ENCODE measurements around the gene GALNS. TPM values are rescaled to one million over a fixed set of nuclear protein-coding genes. Genes with fewer than 3 reads are reported as not detected.

The GALNS gene
- total and polyA plus RNA-seq, 2 of the 8 experiments (the other 6 are each of a cell fraction or from before 2014, with no cell fraction given): 8.9 to 17.8 TPM

GRCh38 chr16:88881675-88882357, 25.1 kb upstream of the GALNS start:
- ChIA-PET CTCF (ENCODE audit: partially characterized antibody) (interaction anchor here (0.8 to 4.4 kb wide), 3 partner anchors 60 to 264 kb away, joined by 3 to 15 read pairs (median 4); no protein-coding TSS in a partner anchor), POLR2A (ENCODE audit: partially characterized antibody) (interaction anchor here (1.1 to 1.4 kb wide), 2 partner anchors 22 to 71 kb away, joined by 3 to 5 read pairs; partner anchors contain the start of gene APRT)
- Histone ChIP-seq H4K91ac (replicated peaks; ENCODE audit: insufficient read length, low read length) (peak overlapping the region; percentile 85), H4K20me1 (replicated peaks in 1 of 2; ENCODE audit: control insufficient read depth in 1 of 2, insufficient read depth in 2 of 2, low read length in 2 of 2) (peaks cover 0 to 4% of the 10 kb centered on the region in 2 experiments), H2AFZ (ENCODE audit: low read length) (no peak overlapping the region), H3K4me2 (ENCODE audit: insufficient read depth in 1 of 2, low read depth in 2 of 2, low read length in 2 of 2) (peak overlapping the region in 1 of 2 experiments; percentile 30; a peak in 1 of 4 replicates), H3K79me1 (ENCODE audit: low read depth, low read length) (no peaks in the 10 kb centered on the region; the same call in 1 of the 2 replicates), H3K9me3 (ENCODE audit: insufficient read depth in 2 of 2, low read depth in 1 of 2, low read length in 1 of 2) (no peaks in the 10 kb centered on the region), H3K27ac (ENCODE audit: low read depth, low read length) (no peak overlapping the region), H3K4ac (replicated peaks; ENCODE audit: insufficient read length, low read depth, low read length) (no peak overlapping the region), H3K14ac (ENCODE audit: insufficient read length) (no peak overlapping the region), H3K79me2 (ENCODE audit: control insufficient read depth in 1 of 2, insufficient read depth in 2 of 2, low read length in 2 of 2) (no peaks in the 10 kb centered on the region), H2BK5ac (ENCODE audit: low read depth, low read length) (0 out of 2 replicates have a peak overlapping the region, but pooled peaks have one; percentile 16), H3K4me1 (replicated peaks in 1 of 4; ENCODE audit: control insufficient read depth in 3 of 4, insufficient read depth in 4 of 4, low read length in 3 of 4) (peaks cover 0 to 9% (median 4%) of the 10 kb centered on the region in 4 experiments; a peak in 4 of 7 replicates), H4K5ac (ENCODE audit: insufficient read length, low read depth, low read length) (no peak overlapping the region), H3K9ac (replicated peaks in 1 of 4; ENCODE audit: extremely low read depth in 1 of 4, low read depth in 3 of 4, low read length in 3 of 4) (no peak overlapping the region), H4K8ac (ENCODE audit: extremely low read depth, insufficient read depth, low read length) (peak overlapping the region; percentile 74; the same call in 1 of the 2 replicates), H2AK5ac (ENCODE audit: low read depth, low read length) (0 out of 2 replicates have a peak overlapping the region, but pooled peaks have one; percentile 83), H3K27me3 (replicated peaks in 1 of 4; ENCODE audit: control insufficient read depth in 3 of 4, extremely low read depth in 1 of 4, insufficient read depth in 3 of 4, low read length in 3 of 4) (peaks cover 0 to 7% (median 1%) of the 10 kb centered on the region in 4 experiments; a peak in 2 of 7 replicates), H2BK15ac (ENCODE audit: low read length) (no peak overlapping the region; the same call in 1 of the 2 replicates), H3K23me2 (ENCODE audit: low read depth, low read length) (no peaks in the 10 kb centered on the region; the same call in 1 of the 2 replicates), H3K36me3 (ENCODE audit: control insufficient read depth in 2 of 4, insufficient read depth in 4 of 4, low read length in 3 of 4) (no peaks in the 10 kb centered on the region), H3K18ac (ENCODE audit: extremely low read depth, low read length) (no peak overlapping the region), H3K56ac (replicated peaks; ENCODE audit: insufficient read length, low read depth, low read length) (no peak overlapping the region), H2BK120ac (replicated peaks; ENCODE audit: low read depth, low read length) (no peak overlapping the region), H2BK12ac (ENCODE audit: low read depth, low read length) (peak overlapping the region; percentile 92; the same call in 1 of the 2 replicates), H3K4me3 (ENCODE audit: extremely low read depth in 1 of 4, insufficient read depth in 2 of 4, low read depth in 3 of 4, low read length in 4 of 4) (0 out of 8 replicates have a peak overlapping the region, but pooled peaks of 1 of the 4 experiments have one; percentile 24), H3K23ac (ENCODE audit: insufficient read length) (no peak overlapping the region), H2BK20ac (ENCODE audit: low read length) (no peak overlapping the region)
- DNase-seq (ENCODE audit: low read depth in 1 of 2, low spot score in 2 of 2) (no peak), FAIRE-seq (no peak)
- WGBS, 2 experiments (ENCODE audit: extremely low coverage in 1 of 2, insufficient coverage in 1 of 2, insufficient read length in 1 of 2, insufficient replicate concordance in 2 of 2, low coverage in 1 of 2, low lambda C conversion rate in 2 of 2, missing lambda C conversion rate in 1 of 2): 92% methylated on average over 24 of the region's 27 CpGs; no CpG with 5 or more reads in 1 of the 2 experiments
- no peak for TF ChIP-seq EGR1 (IDR thresholded peaks at IDR 0.05; ENCODE audit: borderline replicate concordance, low read depth, low read length)
- no peak for TF ChIP-seq CBX5 (IDR thresholded peaks at IDR 0.05; ENCODE audit: low read depth, low read length)
- TF ChIP-seq HDAC2 (IDR thresholded peaks at IDR 0.05; ENCODE audit: borderline replicate concordance in 1 of 2, low read depth in 2 of 2, low read length in 2 of 2): no peak
